HCEC 1CT (cell line): Measurements from ENCODE around the gene ZNF280A.
A peak's percentile ranks its signal among the peaks of the same experiment; 100 is the strongest.
"Not testable (repeated sequence)": the region's sequence is repeated elsewhere in the genome, so short reads cannot be mapped to it uniquely, and the experiment has no call there.

Experiments
- DNase-seq: peaks from one replicate; pipeline ENCODE4 v3.0.0-alpha.2; 2017

ZNF280A gene

DNA sequence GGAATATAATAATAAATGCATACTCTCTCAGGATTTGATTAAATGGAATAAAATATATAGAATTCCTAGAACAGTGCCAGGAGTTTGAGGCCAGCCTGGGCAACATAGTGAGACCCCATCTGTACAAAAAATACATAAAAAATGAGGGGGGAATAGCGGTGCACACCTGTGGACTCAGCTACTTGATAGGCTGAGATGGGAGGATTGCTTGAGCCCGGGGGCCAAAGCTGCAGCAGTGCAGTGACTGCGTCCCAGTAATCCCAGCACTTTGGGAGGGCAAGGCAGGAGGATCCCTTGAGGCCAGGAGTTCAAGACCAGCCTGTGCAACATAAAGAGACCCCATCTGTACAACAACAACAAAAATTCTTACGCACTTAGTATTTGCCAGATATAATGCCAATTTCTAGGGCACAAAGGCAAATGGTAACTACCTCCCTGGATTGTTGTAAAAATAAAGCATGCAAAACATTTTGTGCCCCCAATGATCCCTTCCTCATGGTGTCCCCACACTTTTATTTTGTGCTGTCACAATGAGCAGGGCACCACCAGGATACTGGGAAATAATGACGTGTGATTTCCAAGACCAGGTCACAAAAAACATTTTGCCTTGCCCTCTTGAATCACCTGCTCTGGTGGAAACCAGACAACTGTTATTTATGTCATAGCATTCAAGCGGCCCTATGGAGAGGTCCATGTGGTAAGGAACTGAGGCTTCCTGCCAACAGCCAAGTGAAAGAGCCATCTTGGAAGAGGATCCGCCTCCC is 18.3 kb upstream of the ZNF280A start:
- no peak for DNase-seq

DNA sequence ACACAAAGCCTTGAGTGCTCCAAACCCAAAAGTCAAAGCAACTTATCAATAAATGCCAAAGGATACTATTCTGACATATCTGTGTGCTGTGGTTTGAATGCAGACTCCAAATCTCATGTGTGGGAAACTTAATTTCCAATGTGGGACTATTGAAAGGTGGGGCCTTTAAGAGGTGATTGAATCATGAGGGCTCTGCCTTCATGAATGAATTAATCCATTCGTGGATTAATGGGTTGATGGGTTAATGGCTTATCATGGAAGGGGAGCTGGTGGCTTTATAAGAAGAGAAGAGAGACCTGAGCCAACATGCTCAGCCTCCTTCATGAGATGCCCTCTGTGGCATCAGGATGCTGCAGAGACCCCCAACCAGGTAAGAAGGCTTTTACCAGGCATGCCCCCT is 16.8 kb upstream of the ZNF280A start:
- no peak for DNase-seq

DNA sequence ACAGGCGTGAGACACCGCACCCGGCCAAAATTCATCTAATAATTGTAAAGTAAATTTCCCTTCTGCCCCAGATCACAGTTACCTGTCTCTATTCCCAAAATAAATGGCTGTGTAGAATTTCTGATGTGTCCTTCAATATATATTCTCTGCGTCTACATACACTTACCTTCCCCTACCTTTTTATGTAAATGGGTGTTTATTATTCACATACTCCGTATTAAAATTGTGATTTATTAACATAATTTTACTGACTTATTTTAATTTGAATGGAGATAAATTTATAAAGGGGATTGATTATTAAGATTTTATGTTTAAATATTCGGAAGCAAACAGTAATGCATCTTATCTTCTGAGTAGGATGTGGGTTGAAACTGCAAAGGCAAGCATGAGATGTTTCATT is 16.4 kb upstream of the ZNF280A start:
- no peak for DNase-seq

DNA sequence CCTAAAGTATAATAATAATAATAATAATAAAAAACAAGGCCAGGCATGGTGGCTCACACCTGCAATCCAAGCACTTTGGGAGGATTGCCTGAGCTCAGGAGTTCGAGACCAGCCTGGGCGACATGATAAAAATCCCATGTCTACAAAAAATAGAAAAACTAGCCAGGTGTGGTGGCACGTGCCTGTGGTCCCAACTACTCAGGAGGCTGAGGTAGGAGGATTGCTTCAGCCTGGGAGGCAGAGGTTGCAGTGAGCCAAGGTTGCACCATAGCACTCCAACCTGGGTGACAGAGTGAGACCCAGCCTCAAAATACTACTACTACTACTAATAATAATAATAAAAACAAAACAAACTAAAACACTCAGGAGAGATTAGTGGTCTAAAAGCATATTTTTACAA is 15.6 kb upstream of the ZNF280A start:
- DNase-seq = no peak

DNA sequence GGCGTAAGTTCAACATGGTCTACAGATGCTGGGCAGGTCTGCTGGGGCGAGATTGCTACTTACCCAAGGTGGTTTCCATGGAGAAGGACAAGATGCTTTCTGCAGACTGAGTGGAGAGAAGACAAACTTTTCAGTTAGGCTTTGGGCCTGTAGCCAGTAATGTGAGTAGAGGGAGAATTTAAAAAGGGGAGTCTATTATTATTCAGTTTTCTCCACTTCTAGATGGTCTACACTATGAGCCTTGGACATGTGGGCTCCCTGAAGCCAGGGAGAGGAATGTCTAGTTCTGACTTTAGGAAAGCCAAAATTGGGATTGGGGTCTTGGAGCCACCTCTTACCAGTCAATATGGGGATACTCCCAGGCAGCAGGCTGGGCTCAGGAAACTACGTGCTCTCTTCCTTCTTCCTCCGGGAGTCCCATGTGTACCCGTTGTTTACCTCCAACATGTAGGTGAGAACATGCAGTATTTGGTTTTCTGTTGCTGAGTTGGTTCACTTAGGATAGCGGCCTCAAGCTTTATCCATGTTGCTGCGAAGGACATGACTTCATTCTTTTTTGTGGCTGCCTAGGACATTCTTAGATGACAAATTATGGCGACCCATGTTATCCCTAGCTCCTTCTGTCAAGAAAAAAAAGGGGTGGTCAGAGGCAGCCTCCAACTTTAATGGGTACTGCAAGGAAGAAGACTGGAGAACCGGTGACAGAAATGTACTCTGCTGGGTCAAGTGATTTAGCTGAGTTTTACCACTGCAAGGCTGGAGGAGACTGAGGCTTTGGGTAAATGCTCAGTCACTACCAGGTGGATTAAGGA is 14.7 kb upstream of the ZNF280A start:
- DNase-seq = no peak

DNA sequence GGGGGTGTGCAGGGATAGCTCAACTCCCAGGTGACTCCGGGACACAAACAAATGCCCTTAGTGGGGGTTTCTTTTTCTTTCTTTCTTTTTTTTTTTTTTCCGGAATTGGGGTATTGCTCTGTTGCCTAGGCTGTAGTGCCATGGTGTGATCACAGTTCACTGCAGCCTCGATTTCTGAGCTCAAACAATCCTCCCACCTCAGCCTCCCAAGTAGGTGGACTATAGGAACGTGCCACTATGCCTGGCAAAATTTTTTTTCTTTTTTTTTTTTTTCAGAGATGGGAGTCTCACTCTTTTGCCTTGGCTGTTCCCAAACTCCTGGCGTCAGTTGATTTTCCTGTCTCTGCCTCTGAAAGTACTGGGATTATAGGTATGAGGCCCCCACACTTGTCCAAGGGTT is 13.8 kb upstream of the ZNF280A start:
- DNase-seq = no peak

DNA sequence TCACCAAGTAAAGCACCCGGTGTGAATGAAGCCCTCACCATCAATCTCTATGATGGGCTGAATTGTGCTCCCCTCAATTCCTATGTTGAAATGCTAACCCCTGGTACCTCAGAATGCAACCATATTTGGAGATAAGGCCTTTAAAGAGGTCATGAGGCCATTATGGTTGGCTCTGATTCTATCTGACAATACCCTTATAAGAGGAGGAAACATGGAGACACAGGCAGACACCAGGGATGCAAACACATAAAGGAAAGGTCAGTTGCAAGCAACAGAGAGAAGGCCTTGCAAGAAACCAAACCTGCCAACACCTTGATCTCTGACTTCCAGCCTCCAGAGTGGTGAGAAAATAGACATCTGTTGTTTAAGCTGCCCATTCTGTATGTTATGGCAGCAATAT is 13.3 kb upstream of the ZNF280A start:
- no peak for DNase-seq

DNA sequence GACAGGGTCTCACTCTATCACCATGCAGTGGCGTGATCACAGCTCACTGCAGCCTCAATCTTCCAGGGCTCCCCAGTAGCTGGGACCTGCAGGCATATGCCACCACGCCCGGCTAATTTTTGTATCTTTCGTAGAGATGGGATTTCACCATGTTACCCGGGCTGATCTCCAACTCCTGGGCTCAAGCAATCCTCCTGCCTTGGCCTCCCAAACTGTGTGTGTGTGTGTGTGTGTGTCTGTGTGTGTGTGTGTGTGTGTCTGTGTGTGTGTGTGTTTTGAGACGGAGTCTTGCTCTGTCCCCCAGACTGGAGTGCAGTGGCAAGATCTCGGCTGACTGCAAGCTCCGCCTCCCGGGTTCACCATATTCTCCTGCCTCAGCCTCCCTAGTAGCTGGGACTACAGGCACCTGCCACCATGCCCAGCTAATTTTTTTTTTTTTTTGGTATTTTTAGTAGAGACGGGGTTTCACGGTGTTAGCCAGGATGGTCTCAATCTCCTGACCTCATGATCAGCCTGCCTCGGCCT is 12.5 kb upstream of the ZNF280A start:
- not testable (repeated sequence) for DNase-seq

DNA sequence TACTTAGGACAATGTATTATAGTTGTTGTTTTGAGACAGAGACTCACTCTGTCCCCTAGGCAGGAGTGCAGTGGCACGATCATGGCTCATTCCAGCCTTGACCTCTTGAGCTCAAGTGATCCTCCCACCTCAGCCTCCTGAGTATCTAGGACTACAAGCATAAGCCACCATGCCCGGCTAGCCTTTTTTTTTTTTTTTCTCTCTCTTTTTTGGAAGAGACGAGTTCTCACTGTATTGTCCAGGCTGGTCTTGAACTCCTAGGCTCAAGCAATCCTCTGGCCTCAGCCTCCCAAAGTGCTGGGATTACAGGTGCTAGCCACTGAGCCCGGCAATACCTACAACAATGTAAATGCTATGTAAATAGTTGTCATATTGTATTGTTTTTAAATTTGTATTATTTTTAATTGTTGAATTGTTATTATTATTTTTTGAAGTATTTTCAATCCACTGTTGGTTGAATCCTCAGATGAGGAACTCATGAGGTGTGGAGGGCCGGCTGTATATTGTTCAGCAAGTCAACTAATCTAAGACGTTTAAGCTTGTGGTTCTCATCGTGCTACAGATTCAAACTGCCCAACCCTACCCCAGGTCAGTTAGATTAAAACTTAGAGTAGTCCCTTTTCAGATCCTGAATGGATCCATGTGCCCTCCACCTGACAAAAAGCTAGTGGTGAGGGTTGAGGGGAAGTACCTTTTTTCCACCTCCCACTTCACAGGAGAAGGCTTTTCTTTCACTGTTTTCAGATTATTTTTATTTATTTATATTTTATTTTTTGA is 11.9 kb upstream of the ZNF280A start:
- DNase-seq = no peak

DNA sequence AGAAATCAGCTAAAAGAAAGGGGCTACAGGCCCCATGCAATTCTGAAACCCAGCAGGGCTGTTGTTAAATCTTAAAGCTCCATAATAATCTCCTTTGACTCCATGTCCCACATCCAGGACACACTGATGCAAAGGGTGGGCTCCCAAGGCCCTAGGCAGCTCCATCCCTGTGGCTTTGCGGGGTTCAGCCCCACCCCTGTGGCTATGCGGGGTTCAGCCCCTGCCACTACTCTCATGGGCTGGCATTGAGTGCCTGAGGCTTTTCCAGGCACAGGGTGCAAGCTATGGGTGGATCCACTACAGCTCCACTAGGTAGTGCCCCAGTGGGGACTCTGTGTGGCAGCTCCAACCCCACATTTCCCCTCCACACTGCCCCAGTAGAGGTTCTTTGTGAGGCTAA is 8.7 kb upstream of the ZNF280A start:
- no peak for DNase-seq

DNA sequence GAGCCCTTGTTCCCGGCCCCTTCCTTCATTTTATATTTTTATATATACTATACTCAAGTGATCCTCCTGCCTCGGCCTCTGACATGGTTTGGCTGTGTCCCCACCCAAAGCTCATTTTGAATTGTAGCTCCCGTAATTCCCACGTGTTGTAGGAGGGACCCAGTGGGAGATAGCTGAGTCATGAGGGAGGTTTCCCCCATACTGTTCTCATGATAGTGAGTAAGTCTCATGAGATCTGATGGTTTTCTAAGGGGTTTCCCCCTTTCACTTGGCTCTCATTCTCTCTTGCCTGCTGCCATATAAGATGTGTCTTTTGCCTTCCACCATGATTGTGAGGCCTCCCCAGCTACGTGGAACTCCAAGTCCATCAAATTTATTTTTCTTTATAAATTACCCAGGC is 7.2 kb upstream of the ZNF280A start:
- DNase-seq = no peak

DNA sequence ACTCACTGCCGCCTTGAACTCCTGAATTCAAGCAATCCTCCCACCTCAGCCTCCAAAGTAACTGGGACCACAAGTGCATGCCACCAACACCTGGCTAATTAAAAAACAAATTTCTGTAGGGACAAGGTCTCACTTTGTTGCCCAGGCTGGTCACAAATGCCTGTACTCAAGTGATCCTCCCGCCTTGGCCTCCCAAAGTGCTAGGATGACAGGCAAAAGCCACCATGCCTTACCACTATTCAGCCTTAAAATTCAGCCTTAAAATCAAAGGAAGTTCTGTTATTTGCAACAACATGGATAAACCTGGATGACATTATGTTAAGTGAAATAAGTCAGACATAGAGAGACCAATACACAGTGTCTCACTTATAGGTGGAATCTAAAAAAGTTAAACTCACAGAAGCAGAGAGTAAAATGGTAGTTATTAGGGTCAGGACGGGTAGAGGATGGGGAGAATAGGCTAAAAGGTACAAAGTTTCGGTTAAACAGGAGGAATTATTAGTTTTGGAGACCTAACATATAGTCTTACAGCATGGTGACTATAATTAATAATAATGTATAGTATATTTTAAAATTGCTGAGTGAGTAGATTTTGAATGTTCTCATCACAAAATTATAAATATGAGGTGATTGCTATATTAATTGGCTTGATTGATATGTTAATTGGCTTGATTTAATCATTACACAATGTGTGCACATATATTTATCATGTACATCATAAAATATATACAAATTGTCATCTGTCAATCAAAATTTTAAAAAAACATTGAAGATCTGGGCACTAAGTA is 6.2 kb upstream of the ZNF280A start:
- DNase-seq = no peak

DNA sequence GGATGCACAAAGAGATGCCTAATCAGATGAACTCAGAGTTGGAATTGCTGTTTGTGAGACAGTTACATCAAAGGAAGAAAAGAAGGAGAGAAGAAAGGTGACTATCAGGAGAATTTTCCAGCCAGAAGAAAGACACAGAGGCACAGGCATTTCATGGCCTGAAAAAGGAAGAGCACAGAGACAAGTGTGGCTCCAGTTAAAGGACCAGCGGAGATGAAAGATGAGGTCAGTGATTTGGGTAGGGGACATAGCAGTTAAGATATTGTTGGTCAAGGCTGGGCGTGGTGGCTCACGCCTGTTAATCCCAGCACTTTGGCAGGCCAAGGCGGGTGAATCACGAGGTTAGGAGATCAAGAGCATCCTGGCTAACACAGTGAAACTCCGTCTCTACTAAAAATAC is 3.4 kb upstream of the ZNF280A start:
- DNase-seq = no peak

DNA sequence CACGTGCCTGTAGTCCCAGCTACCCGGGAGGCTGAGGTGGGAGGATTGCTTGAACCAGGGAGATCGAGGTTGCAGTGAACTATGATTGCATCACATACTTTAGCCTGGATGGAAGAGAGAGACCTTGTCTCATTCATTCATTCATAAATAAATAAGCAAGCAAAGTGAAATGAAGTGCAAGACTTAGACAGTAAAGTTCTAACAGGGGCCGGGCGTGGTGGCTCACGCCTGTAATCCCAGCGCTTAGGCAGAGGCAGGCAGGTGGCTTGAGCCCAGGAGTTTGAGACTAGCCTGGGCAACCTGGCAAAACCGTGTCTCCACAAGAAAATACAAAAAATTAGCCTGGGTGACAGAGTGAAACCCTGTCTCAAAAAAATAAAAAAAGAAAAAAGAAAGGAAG is 1.6 kb upstream of the ZNF280A start:
- DNase-seq = no peak

DNA sequence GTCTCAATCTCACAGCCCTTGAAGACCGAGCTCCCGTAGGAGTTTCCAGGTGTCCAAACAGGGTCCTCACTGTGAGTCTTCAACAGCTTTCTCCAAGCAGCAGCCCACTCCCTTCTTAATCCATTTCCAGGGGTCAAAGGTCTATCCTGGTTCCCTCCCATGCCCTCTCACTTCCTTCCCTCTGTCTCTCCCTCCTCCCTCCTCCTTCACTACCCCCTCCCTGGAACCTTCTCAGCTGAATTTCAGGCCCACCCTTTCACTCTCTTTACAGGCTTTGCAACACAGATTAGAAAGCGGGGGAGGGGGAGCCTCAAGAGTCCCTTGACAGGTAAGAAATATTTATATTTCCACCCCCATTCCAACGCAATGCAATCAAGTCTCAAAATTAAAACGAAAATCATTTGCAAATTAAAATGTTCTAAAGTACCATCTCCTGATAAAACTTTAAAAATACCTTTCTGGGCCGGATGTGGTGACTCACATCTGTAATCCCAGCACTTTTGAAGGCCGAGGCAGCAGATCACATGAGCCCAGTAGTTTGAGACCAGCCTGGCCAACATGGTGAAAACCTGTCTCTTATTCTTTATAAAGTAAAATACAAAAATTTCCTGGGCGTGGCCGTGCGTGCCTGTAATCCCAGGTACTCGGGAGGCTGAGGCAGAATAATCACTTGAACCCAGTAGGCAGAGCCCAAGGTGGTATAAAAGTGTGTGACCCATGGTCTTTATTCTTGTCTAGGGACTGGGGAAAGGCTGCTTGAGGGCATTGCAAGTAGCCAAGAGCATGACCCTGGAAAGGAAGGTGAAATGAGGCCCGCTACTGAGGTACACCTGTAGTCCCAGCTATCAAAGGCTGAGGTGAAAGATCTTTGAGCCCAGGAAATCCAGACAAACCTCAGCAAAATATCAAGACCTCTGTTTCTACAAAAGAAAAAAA is 865 bp upstream of the ZNF280A start:
- peak; percentile 8 for DNase-seq

DNA sequence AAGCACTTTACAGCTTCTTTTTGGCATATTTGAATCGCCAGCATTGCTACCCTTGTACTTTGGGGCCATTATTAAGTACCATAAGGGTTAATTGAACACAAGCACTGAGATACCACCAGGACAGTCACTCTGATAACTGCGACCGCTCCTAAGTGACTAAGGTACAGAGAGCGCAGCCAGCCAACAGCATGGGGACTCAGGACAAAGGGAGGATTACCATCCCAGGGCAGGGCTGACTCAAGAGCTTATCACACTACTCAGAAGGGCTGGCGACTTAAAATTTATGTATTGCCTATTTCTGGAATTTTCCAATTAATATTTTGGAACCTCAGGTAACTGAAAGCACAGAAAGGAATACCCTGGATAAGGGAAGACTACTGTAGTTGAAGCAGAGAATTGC is 479 bp downstream of the ZNF280A start:
- no peak for DNase-seq

DNA sequence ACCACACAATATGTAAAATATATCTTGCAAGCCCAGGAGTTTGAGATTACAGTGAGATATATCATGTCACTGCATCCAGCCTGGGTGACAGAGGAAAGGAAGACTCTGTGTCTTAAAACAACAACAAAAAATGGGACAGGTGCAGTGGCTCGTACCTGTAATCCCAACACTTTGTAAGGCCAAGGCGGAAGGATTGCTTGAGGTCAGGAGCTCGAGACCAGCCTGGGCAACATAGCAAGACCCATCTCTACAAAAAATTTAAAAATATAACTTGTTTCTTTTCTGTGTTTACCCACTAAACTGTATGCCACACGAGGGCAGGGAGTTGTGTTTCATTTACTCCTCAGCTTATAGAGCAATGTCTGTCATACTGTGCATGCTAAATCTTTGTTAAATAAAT is 3.1 kb downstream of the ZNF280A start:
- no peak for DNase-seq

DNA sequence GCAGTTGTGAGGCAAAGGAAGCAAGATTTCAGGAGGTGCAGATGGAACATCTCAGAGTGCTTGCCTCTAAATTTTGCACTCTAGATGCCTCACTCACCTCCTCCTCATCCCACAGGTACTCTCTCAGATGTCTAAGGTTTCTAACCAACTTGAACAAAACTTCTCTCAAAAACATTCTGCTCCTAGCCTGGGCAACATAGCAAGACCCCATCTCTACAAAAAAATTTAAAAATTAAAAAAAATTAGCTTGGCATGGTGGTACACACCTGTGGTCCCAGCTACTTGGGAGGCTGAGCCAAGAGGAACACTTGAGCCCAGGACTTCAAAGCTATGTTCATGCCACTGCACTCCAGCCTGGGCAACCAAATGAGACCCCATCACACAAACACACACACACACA is 4.2 kb downstream of the ZNF280A start:
- DNase-seq = no peak

DNA sequence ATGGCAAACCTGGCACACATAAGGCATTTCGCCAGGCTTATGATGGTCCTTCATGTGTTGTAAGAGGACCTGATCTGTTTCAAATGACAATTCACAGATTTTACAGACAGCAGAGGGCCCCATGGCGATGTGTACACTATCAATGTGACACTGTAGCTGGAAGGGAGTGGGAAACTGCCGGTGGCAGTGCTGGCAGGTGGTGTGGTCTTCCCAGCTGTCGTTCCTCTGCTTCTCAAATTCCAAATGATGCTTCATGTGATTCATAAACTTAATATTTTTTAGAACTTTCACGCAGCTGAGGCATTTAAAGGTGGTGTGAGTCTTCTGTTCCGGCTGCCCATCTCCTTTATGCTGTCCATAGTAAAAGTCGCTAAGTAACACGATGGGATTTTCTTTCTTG is 5.6 kb downstream of the ZNF280A start:
- DNase-seq = not testable (repeated sequence)

DNA sequence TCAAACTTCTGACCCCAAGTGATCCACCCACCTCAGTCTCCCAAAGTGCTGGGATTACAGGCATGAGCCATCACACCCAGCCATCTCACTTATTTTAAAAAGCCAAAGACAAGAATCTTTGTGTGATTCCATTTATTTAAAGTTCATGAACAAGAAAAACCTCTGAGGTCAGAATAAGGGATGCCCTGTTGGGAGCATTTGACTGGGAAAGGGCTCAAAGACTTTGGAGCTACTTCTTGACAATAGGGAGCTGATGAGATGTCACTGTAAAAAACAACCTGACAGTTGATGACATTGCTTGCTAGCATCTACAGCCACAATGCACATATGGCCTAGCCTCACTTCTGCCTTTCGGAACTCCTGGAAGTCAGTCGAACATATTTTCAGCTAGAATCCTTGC is 6.5 kb downstream of the ZNF280A start:
- DNase-seq = no peak

DNA sequence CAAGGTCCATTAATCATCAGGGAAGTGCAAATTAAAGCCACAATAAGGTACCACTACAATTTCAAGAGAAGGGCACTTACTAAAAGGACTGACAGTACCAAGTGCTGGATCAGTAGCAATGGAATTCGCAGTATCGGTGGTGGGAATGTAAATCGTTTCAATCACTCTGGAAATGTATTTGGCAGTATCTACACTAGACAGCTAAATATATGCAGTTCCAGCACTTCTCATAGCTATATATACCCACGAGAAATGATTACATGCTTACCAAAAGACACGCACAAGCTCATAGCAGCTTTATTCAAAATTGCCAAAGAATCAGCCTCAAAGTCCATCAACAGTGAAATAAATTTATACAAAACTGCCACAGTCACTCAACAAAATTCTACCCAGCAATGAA is 7.1 kb downstream of the ZNF280A start:
- DNase-seq = no peak

DNA sequence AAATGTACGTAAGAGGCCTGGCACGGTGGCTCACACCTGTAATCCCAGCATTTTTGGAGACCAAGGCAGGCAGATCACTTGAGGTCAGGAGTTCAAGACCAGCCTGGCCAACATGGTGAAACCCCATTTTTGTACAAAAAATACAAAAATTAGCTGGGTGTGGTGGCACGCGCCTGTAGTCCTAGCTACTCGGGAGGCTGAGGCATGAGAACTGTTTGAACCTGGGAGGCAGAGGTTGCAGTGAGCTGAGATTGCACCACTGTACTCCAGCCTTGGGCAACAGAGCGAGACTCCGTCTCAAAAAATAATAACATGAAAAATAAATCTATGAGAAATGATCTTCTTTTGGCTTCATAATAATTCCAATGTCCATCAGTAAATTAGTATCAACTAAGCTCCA is 9.2 kb downstream of the ZNF280A start:
- DNase-seq = not testable (repeated sequence)
